Type B pancreatic cell (in vitro differentiated cells): ENCODE measurements around the gene PPP6R3. TPM values are rescaled to one million over a fixed set of nuclear protein-coding genes. Genes with fewer than 3 reads are reported as not detected.
A peak's percentile ranks its signal among the peaks of the same experiment; 100 is the strongest.

Experiments used
- DNase-seq: peaks from one replicate; pipeline ENCODE4 v3.0.0; 2021; ENCODE audit warnings: mixed read lengths; ENCODE audit not compliant: unreplicated experiment; ENCODE audit errors: extremely low spot score
- H3K27ac Mint-ChIP-seq: 2 replicates; pipeline ENCODE4 v1.8.0; 2021; ENCODE audit warnings: mild to moderate bottlenecking, mixed read lengths
- H3K27me3 Mint-ChIP-seq: 2 replicates; pipeline ENCODE4 v1.8.0; 2021; ENCODE audit warnings: mixed read lengths
- H3K36me3 Mint-ChIP-seq: 2 replicates; pipeline ENCODE4 v1.8.0; 2021; ENCODE audit warnings: mixed read lengths
- H3K4me1 Mint-ChIP-seq: one replicate; pipeline ENCODE4 v1.8.0; 2021; ENCODE audit warnings: mixed read lengths; ENCODE audit not compliant: unreplicated experiment
- H3K4me3 Mint-ChIP-seq: 2 replicates; pipeline ENCODE4 v1.8.0; 2021; ENCODE audit warnings: mild to moderate bottlenecking, mixed read lengths
- H3K9me3 Mint-ChIP-seq: 2 replicates; pipeline ENCODE4 v1.8.0; 2021; ENCODE audit warnings: mixed read lengths
- total RNA-seq: library from RNA; stranded (reverse); gene quantifications from 2 replicates; pipeline ENCODE4 v1.2.1, GENCODE V29; 2021; ENCODE audit warnings: low replicate concordance
- TF ChIP-seq, protein P1 (sequence below): fragments of 200-600 bp; sonication (generic); conservative IDR thresholded peaks from 2 replicates; pipeline ENCODE4 v1.5.0; 2021; ENCODE audit warnings: antibody characterized with exemption, mild to moderate bottlenecking

PPP6R3 gene
- total RNA-seq, 1 donor from 2014 or later, result 104 TPM

DNA sequence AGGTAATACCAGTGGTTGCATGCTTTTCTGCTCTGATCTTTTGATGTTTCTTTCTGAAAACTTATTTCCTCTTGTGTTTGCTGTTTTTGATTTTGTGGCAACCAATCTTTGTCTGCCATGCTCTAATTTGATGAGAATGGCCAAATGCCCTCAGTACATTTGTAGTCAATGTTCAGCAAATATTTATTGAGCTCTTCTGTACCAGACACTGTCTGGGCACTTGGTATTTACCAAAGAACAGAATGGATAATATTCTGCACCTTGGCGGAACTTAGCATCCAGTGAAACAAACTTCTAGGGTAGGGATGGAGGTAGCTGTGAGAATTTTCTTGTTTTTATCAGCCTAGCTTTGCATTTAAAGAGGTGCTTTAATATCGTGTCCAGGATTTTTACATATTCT lies 19.6 kb downstream of the PPP6R3 start:
- peaks cover 36% of the 10 kb centered on the region for H3K36me3 Mint-ChIP-seq
- no peak for DNase-seq
- peaks cover 4% of the 10 kb centered on the region for H3K9me3 Mint-ChIP-seq
- no peaks in the 10 kb centered on the region for H3K27me3 Mint-ChIP-seq
- H3K4me3 Mint-ChIP-seq, result no peak overlapping the region
- peaks cover 11% of the 10 kb centered on the region for H3K4me1 Mint-ChIP-seq
- H3K27ac Mint-ChIP-seq, result no peak overlapping the region
- TF ChIP-seq, protein P1, sequence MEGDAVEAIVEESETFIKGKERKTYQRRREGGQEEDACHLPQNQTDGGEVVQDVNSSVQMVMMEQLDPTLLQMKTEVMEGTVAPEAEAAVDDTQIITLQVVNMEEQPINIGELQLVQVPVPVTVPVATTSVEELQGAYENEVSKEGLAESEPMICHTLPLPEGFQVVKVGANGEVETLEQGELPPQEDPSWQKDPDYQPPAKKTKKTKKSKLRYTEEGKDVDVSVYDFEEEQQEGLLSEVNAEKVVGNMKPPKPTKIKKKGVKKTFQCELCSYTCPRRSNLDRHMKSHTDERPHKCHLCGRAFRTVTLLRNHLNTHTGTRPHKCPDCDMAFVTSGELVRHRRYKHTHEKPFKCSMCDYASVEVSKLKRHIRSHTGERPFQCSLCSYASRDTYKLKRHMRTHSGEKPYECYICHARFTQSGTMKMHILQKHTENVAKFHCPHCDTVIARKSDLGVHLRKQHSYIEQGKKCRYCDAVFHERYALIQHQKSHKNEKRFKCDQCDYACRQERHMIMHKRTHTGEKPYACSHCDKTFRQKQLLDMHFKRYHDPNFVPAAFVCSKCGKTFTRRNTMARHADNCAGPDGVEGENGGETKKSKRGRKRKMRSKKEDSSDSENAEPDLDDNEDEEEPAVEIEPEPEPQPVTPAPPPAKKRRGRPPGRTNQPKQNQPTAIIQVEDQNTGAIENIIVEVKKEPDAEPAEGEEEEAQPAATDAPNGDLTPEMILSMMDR, result no peak

DNA sequence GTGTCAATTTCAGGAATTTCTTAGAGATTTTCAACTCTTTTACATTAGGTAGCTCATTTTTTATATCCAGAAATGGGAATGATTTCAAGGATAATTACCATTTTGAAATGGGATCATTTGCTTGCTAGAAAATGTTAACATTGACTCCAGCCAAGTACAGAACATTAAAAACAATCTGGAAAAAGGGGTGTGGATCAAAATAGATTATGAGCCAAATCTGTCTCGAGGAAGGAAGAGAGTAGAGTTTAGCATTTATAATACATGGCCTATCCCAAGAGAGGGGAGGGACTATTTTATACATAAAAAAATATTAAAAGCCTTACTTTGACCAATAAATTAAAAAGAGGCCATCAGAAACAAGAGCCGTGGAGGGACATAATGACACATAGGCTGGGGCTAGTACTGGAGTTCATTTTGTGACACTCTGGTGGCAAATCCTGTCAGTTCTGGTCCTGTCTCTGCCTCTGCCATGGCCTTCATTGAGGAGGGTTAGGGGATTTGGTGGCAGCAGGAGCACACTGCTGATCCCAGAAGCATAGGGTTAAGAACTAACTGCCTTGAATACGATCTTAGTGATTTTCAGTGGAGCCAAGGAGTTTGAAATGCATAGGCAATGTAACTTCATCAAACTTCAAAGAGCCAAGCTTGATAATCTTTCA lies 20.4 kb downstream of the PPP6R3 start:
- peaks cover 4% of the 10 kb centered on the region for H3K9me3 Mint-ChIP-seq
- H3K27me3 Mint-ChIP-seq, result no peaks in the 10 kb centered on the region
- peak overlapping the region; percentile 4 for H3K27ac Mint-ChIP-seq
- TF ChIP-seq, protein P1, result no peak
- no peak for DNase-seq
- peaks cover 11% of the 10 kb centered on the region for H3K4me1 Mint-ChIP-seq
- peaks cover 39% of the 10 kb centered on the region for H3K36me3 Mint-ChIP-seq
- H3K4me3 Mint-ChIP-seq, result no peak overlapping the region

DNA sequence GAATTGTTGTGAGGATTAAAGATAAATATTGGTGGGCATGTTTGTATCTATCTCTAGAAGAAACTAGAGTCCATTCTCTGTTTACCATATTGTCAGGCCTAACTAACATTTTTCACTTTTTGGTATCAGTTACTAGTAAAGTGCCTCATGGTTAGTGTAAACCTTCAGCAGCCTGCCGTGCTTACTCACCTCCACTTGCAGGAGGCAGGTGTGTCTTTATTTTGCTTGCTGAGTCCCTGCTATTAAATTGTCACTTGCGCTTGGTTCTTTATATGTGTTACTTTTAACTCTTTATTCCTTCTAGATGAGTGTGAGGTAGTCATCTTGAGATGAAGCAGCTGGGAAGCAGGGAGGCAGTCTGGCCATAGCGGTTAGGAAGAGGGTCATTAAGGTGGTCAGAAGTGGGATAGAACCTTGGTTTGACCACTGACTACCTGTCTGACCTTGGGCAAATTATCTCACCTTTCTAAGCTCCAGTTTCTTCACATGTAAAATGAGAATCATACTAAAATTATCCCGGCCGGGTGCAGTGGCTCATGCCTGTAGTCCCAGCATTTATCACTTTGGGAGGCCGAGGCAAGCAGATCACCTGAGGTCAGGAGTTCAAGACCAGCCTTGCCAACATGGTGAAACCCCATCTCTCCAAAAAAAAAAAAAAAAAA lies 21.2 kb downstream of the PPP6R3 start:
- H3K4me3 Mint-ChIP-seq, result no peak overlapping the region
- H3K4me1 Mint-ChIP-seq, result peaks cover 11% of the 10 kb centered on the region
- peaks cover 4% of the 10 kb centered on the region for H3K9me3 Mint-ChIP-seq
- TF ChIP-seq, protein P1, result no peak
- H3K27ac Mint-ChIP-seq, result peak overlapping the region; percentile 4
- H3K27me3 Mint-ChIP-seq, result no peaks in the 10 kb centered on the region
- H3K36me3 Mint-ChIP-seq, result peaks cover 40% of the 10 kb centered on the region
- no peak for DNase-seq

- H3K4me3 Mint-ChIP-seq, result no peak overlapping the region
- TF ChIP-seq, protein P1, result no peak
- peaks cover 25% of the 10 kb centered on the region for H3K36me3 Mint-ChIP-seq
- DNase-seq, result no peak
- no peak overlapping the region for H3K27ac Mint-ChIP-seq
- no peaks in the 10 kb centered on the region for H3K9me3 Mint-ChIP-seq
- H3K4me1 Mint-ChIP-seq, result peaks cover 19% of the 10 kb centered on the region
- no peaks in the 10 kb centered on the region for H3K27me3 Mint-ChIP-seq
Observed at GRCh38 chr11:68488623-68489022, 28.1 kb downstream of the PPP6R3 start.

DNA sequence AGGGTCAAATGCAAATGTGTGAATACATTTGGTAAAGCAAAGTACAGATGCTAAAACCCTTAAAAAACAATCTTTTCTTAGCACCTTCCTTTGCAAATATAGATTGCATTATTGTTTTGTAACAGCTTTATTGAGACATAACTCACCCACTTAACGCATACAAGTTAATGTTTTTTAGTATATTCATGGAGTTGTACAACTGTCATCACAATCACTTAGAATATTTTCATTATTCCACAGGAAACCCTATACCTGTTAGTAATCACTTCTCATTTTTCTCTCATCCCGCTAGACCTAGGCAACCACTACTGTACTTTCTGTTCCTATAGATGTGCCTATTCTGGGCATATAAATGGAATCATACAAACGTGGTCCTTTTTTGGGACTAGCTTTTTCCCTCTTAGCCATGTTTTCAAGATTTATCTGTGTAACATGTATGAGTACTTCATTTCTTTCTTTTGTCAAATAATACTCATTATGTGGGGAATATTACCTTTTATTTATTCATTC lies 34.7 kb downstream of the PPP6R3 start:
- no peak overlapping the region for H3K27ac Mint-ChIP-seq
- no peaks in the 10 kb centered on the region for H3K9me3 Mint-ChIP-seq
- H3K27me3 Mint-ChIP-seq, result no peaks in the 10 kb centered on the region
- TF ChIP-seq, protein P1, result no peak
- H3K4me1 Mint-ChIP-seq, result peaks cover 32% of the 10 kb centered on the region
- no peak for DNase-seq
- peaks cover 5% of the 10 kb centered on the region for H3K36me3 Mint-ChIP-seq
- no peak overlapping the region for H3K4me3 Mint-ChIP-seq
